SJCRH30 (cell line): ENCODE data around the gene ACTR2. TPM values are rescaled to one million over a fixed set of nuclear protein-coding genes. Genes with fewer than 3 reads are reported as not detected.
"Not testable (repeated sequence)": the region's sequence is repeated elsewhere in the genome, so short reads cannot be mapped to it uniquely, and the experiment has no call there.

ENCODE experiments used
- DNase-seq, 2 experiments: peaks; one replicate each; pipeline ENCODE4 v3.0.0-alpha.2; 2015 to 2020
- H3K27ac ChIP-seq: fragments of 250-450 bp; sonication (Bioruptor Pico); 2 replicates; pipeline ENCODE4 v1.5.1; 2020; ENCODE audit warnings: mild to moderate bottlenecking, moderate library complexity
- H3K27me3 ChIP-seq: fragments of 250-450 bp; sonication (Bioruptor Pico); 2 replicates; pipeline ENCODE4 v1.5.1; 2020; ENCODE audit warnings: mild to moderate bottlenecking, moderate library complexity
- H3K36me3 ChIP-seq: fragments of 250-450 bp; sonication (Bioruptor Pico); 2 replicates; pipeline ENCODE4 v1.5.1; 2020; ENCODE audit warnings: mild to moderate bottlenecking, moderate library complexity
- H3K4me1 ChIP-seq: fragments of 250-450 bp; sonication (Bioruptor Pico); 2 replicates; pipeline ENCODE4 v1.5.1; 2020; ENCODE audit warnings: mild to moderate bottlenecking, moderate library complexity
- H3K4me3 ChIP-seq: fragments of 250-450 bp; sonication (Bioruptor Pico); 2 replicates; pipeline ENCODE4 v1.5.1; 2020; ENCODE audit warnings: mild to moderate bottlenecking, moderate library complexity
- H3K9me3 ChIP-seq: fragments of 250-450 bp; sonication (Bioruptor Pico); replicated peaks from 2 replicates; pipeline ENCODE4 v1.5.1; 2020; ENCODE audit warnings: mild to moderate bottlenecking, moderate library complexity
- total RNA-seq: library from RNA; depleted of rRNA; stranded (reverse); fragments of >200 nt; shearing (Covaris generic); gene quantifications from 2 replicates; pipeline ENCODE4 v1.2.3, GENCODE V29; 2014

ACTR2 gene
- total RNA-seq, 1 experiment from 2014 or later: 122 TPM

DNA sequence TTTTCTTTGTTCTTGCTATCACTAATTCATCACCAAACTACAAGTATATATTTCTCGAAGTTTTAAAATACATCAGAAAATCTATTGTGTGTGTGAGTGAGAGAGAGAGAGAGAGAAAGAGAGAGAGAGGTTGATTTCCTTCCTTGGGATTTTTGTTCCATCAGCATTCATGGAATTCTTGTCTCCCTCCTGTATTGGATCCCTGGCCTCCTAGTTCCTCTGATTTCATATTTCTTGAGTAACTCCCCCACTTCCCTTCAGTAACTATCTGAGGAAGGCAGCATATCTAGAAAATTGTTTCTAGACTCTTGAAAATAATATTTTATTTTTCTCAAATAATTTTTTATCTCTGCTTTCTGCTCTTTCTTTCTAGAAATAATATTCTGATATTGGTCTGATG is 13.3 kb upstream of the ACTR2 start:
- DNase-seq: no peak
- Histone ChIP-seq H3K4me1 (no peaks in the 10 kb centered on the region), H3K9me3 (no peaks in the 10 kb centered on the region), H3K4me3 (no peak overlapping the region), H3K36me3 (no peaks in the 10 kb centered on the region), H3K27me3 (no peaks in the 10 kb centered on the region), H3K27ac (no peak overlapping the region)

DNA sequence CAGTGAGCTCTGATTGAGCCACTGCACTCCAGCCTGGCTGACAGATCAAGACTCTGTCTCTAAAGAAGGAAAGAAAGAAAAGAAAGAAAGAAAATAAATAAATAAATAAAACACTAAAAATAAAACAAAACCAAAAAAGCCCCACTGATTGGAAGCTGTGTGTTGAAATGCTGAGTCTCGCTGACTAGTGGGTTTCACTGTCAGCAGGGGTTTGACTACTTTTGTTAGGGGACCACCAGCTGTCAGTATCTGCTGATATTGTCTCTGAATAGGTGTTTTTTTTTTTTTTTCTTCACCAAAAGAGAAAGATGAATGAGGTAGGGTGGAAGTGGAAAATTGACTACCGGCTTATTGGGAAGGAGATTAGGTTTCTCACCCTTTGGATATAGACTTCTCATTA is 12.8 kb upstream of the ACTR2 start:
- Histone ChIP-seq H3K9me3 (no peaks in the 10 kb centered on the region), H3K4me3 (no peak overlapping the region), H3K4me1 (no peaks in the 10 kb centered on the region), H3K36me3 (no peaks in the 10 kb centered on the region), H3K27me3 (no peaks in the 10 kb centered on the region), H3K27ac (no peak overlapping the region)
- DNase-seq: no peak

DNA sequence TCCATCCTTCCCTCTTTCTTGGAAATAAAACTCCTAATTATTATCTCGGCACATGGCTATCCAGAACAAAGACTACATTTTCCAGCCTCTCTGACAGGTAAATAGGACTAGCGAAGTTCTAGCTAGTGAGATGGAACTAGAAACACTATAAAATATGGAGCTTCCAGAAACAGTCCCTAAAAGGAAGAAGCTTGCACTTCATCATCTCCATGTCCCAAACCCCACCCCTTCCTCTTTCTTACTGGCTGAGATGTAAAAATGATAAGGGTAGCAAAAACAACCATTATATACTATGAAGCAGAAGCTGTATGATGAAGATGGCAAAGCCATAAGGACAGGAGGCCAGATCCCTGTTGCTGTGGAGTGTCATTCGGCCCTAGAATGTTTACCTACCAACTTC is 11.7 kb upstream of the ACTR2 start:
- no peaks in the 10 kb centered on the region for H3K27me3 ChIP-seq
- no peaks in the 10 kb centered on the region for H3K4me1 ChIP-seq
- no peak for DNase-seq
- no peak overlapping the region for H3K4me3 ChIP-seq
- H3K9me3 ChIP-seq: no peaks in the 10 kb centered on the region
- H3K27ac ChIP-seq: no peak overlapping the region
- no peaks in the 10 kb centered on the region for H3K36me3 ChIP-seq

DNA sequence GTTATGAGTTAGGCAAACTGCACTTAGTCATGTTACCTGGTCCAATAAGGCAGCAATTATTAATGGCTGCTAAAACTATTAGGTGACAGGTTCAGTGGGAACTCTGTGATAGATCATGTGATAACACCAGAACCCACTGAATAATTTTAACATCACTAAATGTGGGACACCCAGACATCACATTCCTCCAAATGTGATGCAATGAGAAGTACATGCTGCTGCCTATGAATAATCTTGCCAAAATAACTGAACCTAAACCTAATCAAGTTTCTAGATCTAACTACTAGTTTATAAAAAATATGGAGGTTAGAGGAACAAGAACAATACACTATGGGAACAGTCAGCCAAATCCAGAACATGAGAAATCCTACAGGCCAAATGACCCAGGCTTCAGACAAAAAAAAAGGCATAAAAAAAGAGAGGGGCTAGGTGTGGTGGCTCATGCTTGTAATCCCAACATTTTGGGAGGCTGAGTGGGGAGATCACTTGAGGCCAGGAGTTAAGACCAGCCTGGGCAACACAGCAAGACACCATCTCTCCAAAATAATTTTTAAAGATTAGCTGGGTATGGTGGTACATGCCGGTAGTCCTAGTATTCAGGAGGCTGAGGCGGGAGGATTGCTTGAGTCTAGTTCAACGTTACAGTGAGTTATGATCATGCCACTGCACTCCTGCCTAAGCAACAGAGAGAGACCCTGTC is 7.0 kb upstream of the ACTR2 start:
- no peaks in the 10 kb centered on the region for H3K4me1 ChIP-seq
- no peak for DNase-seq

DNA sequence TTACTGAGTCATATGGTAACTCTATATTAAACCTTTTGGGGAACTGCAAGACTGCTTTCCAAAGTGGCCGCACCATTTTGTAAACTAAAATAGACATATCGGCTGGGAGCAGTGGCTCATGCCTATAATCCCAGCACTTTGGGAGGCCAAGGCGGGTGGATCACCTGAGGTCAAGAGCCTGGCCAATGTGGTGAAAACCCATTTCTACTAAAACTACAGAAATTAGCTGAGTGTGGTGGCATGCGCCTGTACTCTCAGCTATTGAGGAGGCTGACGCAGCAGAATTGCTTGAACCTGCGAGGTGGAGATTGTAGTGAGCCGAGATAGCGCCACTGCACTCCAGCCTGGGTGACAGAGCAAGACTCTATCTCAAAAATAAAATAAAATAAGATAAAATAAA is 6.4 kb upstream of the ACTR2 start:
- H3K9me3 ChIP-seq, H3K27ac ChIP-seq, H3K27me3 ChIP-seq, DNase-seq, H3K4me1 ChIP-seq, H3K36me3 ChIP-seq, H3K4me3 ChIP-seq: not testable (repeated sequence)

More for the DNA sequence above, 7.0 kb upstream of the ACTR2 start:
- Histone ChIP-seq H3K4me3 (no peak overlapping the region), H3K27me3 (no peaks in the 10 kb centered on the region), H3K9me3 (no peaks in the 10 kb centered on the region), H3K36me3 (no peaks in the 10 kb centered on the region), H3K27ac (no peak overlapping the region)

DNA sequence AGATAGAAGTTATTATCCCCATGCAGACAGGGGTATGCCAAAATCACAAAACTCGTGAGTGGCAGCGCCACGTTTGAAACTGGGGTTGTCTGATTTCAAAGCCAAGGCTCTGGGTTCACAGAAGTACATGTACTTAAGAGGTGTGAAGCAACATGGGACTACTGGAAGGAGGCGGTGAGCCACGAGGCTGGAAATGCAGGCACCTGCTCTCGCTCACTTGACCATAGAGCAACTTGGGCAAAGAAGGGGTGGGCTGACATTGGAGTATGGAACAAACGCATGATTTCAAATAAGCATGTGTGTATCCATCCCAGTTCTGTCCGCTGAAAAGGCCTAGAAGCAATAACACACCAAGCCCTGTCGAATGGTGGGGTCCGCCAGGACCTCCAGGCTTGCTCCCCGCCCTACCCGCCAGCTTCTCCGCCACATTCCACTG is 593 bp upstream of the ACTR2 start:
- H3K9me3 ChIP-seq: no peaks in the 10 kb centered on the region
- no peak for DNase-seq
- peak overlapping the region; percentile 83 for H3K4me3 ChIP-seq
- no peaks in the 10 kb centered on the region for H3K27me3 ChIP-seq
- H3K27ac ChIP-seq: peak overlapping the region; percentile 53
- H3K4me1 ChIP-seq: peaks cover 7% of the 10 kb centered on the region
- H3K36me3 ChIP-seq: 0 out of 2 replicates have a peak, but pooled peaks cover 6% of the 10 kb centered on the region

DNA sequence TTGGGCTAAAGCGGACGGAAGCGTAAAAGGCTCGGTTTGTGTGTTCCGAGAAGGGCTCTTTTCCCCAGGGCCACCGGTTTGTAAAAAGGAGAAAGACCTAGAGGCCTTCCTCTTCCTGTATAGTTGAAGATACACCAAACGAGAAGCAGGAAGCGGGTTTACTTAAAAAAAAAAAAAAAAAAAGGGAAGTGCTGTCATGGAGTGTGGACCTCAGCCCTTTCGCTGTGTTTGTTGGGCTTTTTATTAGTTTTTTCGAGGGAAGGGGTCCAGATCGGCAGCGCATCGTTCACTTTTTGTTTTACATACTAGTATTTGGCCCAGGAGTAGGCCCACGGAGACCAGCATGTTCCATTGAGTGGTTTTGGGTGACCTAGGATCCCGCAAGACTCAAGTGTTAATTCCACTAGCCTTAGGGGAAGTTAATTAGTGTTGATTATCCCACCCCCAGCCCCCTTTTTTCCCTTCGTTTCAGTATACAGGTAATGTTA is 676 bp downstream of the ACTR2 start:
- no peak for DNase-seq
- 0 out of 2 replicates have a peak, but pooled peaks cover 10% of the 10 kb centered on the region for H3K36me3 ChIP-seq
- no peaks in the 10 kb centered on the region for H3K27me3 ChIP-seq
- peak overlapping the region; percentile 83 for H3K4me3 ChIP-seq
- H3K27ac ChIP-seq: peak overlapping the region; percentile 53
- H3K9me3 ChIP-seq: no peaks in the 10 kb centered on the region
- H3K4me1 ChIP-seq: peaks cover 7% of the 10 kb centered on the region

DNA sequence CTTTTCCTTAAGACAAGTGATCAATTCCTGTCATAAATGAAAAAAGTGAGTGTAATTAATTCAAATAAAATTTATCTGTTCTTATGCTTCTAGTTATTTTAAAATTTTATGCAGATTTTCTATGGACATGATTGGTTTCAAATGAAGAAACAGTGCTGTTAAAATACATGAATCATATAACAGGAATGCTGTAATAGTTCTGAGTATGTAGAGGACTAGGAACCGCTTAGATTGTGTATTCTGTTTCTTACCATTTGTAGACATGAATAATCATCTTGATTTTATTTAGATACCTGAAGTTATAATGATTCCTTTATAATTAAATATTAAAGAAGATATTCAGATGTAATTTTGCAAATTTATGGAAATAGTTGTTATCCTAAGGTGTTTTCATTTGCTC is 3.5 kb downstream of the ACTR2 start:
- Histone ChIP-seq H3K4me1 (peaks cover 7% of the 10 kb centered on the region), H3K27me3 (no peaks in the 10 kb centered on the region), H3K27ac (no peak overlapping the region), H3K4me3 (no peak overlapping the region), H3K36me3 (peaks cover 14% of the 10 kb centered on the region; the same call in 1 of the 2 replicates), H3K9me3 (no peaks in the 10 kb centered on the region)
- DNase-seq: no peak

DNA sequence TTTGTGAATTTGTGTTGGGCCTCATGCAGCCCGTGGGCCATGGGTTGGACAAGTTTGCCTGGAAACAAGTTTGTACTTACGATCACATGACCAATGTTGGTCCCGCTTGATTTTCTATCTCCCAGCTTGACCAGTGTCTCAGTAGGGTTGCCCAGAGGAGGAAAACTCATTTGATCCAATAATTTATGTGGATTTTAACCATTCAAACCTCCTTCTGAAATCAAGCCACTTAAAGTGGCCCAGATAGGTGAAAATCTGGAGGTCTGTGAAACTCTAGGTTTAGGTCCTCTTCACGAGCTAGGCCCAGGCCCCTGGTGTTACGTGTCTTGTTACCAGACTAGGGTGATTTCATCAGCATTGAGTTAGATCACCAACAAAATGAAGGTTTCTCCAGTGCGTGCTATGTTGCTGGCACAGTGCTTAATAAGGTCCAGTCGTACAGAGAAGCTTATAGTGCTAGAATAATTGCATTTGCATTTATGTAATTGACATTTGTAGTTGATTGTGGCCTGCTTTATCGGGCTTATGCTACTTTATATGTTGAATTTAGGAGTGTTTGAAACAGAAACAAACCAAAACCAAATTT is 4.4 kb downstream of the ACTR2 start:
- Histone ChIP-seq H3K27me3 (no peaks in the 10 kb centered on the region), H3K4me3 (no peak overlapping the region), H3K27ac (no peak overlapping the region), H3K36me3 (peaks cover 14% of the 10 kb centered on the region; the same call in 1 of the 2 replicates), H3K4me1 (peaks cover 7% of the 10 kb centered on the region), H3K9me3 (no peaks in the 10 kb centered on the region)
- no peak for DNase-seq

DNA sequence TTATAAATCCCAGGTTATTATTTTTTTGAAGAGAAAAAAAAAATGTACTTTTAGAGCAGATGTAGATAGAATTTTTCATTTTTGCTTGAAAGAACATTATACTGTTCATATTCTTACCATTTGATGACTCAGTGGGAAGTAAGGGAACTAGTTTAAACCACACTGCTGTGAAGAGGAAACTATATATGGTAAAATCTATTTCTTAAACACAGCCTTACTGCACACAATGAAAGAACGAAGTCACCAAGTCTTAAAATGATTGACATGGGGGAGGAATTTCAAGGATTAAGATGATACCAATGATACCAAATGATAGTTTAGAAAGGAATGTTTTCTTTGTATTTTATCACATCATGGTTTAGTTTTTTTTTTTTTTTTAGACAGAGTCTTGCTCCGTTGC is 5.0 kb downstream of the ACTR2 start:
- no peak for DNase-seq
- Histone ChIP-seq H3K27ac (no peak overlapping the region), H3K36me3 (peaks cover 14% of the 10 kb centered on the region; the same call in 1 of the 2 replicates), H3K4me3 (no peak overlapping the region), H3K4me1 (peaks cover 7% of the 10 kb centered on the region), H3K27me3 (no peaks in the 10 kb centered on the region), H3K9me3 (no peaks in the 10 kb centered on the region)

DNA sequence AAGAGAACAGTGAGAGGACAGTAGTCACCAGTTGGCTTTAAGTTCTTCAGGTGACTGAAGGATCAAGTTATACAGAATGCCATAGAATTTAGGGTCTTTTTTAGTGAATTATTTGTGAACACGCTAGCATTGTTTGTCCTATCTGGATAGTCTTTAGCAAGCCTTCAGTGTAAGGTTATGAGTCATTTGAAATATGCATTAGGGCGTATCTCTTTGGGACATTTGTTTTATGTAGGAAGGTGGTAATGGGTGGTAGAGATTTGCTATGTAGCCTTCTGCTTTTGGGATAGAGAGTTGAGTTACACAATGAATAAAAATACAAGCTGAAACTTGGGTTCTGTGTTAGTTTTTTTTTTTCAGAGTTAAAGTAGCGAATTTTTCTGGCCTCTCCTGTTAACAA is 13.0 kb downstream of the ACTR2 start:
- Histone ChIP-seq H3K36me3 (peaks cover 42% of the 10 kb centered on the region), H3K9me3 (no peaks in the 10 kb centered on the region), H3K4me3 (no peak overlapping the region), H3K4me1 (no peaks in the 10 kb centered on the region), H3K27me3 (no peaks in the 10 kb centered on the region), H3K27ac (no peak overlapping the region)
- no peak for DNase-seq

DNA sequence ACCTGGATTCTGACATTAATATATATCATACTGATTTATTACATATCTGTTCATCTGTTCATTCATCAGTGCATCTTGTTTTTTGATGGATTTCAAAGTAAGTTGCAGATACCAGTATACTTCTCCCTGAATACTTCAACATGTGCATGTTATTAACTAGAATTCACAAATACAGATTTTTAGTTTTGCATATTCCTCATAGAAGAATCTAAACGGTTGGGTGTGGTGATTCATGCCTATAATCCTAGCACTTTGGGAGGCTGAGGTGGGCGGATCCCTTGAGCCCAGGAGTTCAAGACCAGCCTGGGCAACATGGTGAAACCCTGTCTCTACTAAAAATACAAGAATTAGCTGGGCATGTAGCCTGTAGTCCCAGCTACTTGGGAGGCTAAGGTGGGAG is 16.8 kb downstream of the ACTR2 start:
- H3K9me3 ChIP-seq, H3K27me3 ChIP-seq, H3K4me3 ChIP-seq, H3K4me1 ChIP-seq, H3K27ac ChIP-seq, DNase-seq: not testable (repeated sequence)
- peaks cover 67% of the 10 kb centered on the region for H3K36me3 ChIP-seq

DNA sequence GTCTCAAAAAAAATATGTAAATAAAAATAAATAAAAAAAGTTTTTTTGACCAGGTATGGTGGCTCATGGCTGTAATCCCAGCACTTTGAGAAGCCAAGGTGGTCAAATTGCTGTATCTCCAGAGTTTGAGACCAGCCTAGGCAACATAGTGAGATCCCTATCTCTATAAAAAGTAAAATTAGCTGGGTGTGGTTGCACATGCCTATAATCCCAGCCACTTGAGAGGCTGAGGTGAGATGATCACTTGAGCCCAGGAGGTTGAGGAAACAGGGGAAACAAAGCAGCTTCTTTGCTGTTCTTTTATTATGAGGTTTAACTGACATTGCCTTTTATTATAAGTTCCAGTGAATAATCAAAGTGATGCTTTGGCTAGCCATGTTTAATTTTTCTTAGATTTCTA is 25.0 kb downstream of the ACTR2 start:
- Histone ChIP-seq H3K27me3 (no peaks in the 10 kb centered on the region), H3K4me1 (no peaks in the 10 kb centered on the region), H3K9me3 (no peaks in the 10 kb centered on the region), H3K27ac (no peak overlapping the region), H3K4me3 (no peak overlapping the region), H3K36me3 (peaks cover 41% of the 10 kb centered on the region)
- no peak for DNase-seq

DNA sequence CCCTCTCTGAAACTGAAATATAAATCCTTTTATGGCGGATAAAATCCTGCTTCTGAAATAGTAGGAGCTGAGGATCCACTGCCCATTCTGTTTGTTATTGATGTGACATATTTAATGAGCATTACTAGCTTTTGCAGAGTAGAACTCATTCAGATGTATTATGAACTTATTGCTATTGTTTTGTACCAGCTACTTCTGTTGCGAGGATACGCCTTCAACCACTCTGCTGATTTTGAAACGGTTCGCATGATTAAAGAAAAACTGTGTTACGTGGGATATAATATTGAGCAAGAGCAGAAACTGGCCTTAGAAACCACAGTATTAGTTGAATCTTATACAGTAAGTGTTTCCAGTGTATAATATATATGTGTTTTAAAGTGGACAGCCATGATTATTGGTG is 27.7 kb downstream of the ACTR2 start:
- H3K9me3 ChIP-seq: no peaks in the 10 kb centered on the region
- no peak overlapping the region for H3K27ac ChIP-seq
- peaks cover 41% of the 10 kb centered on the region for H3K36me3 ChIP-seq
- no peak overlapping the region for H3K4me3 ChIP-seq
- no peaks in the 10 kb centered on the region for H3K4me1 ChIP-seq
- no peaks in the 10 kb centered on the region for H3K27me3 ChIP-seq
- DNase-seq: no peak

DNA sequence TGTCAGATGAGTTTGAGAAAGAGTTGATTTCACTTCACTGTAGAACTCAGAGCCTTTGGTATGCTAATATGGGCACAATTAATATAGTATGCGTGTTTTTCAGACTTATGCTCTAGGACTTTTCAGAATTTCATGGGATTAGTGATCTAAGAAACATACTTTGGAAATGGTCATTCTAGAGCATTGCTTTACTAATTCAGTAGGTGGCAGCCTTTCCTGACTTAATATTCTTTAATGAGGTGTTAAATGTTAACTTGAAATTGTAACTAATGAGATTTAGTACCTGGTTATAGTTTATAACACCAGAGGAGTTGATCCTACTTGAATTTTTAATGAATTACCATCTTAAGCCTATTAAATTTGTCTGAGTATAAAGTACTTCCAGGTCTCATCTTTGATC is 28.4 kb downstream of the ACTR2 start:
- Histone ChIP-seq H3K27me3 (no peaks in the 10 kb centered on the region), H3K36me3 (peaks cover 36% of the 10 kb centered on the region), H3K27ac (no peak overlapping the region), H3K9me3 (no peaks in the 10 kb centered on the region), H3K4me1 (no peaks in the 10 kb centered on the region), H3K4me3 (no peak overlapping the region)
- no peak for DNase-seq

DNA sequence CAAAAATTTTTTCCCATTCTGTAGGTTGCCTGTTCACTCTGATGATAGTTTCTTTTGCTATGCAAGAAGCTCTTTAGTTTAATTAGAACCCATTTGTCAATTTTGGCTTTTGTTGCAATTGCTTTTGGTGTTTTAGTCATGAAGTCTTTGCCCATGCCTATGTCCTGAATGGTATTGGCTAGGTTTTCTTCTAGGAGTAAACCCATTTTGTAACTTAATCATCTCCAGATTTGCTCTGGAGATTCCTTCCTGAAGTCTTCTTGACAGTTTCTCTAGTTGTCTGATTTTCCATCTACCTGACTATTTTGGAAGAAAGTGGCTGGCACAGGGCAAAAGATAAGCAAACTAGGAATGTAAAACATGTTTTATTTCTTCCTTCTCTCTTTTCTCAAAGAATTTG is 30.2 kb downstream of the ACTR2 start:
- not testable (repeated sequence) for H3K4me1 ChIP-seq, H3K27me3 ChIP-seq, H3K4me3 ChIP-seq, DNase-seq, H3K27ac ChIP-seq, H3K9me3 ChIP-seq
- H3K36me3 ChIP-seq: peaks cover 35% of the 10 kb centered on the region
